Measurements from ENCODE around the gene ALDH1A2. TPM values are rescaled to one million over a fixed set of nuclear protein-coding genes. Genes with fewer than 3 reads are reported as not detected.
A peak's percentile ranks its signal among the peaks of the same experiment; 100 is the strongest.

ALDH1A2 gene
- total RNA-seq, 1 donor from 2014 or later, result 4.0 TPM

- no peak for DNase-seq (ENCODE audit: low read depth, low spot score)
These were observed 119.9 kb downstream of the ALDH1A2 start for GRCh38 chr15:57945616-57946015.

- no peak for DNase-seq (ENCODE audit: low read depth, low spot score)
These were observed 121.6 kb downstream of the ALDH1A2 start for GRCh38 chr15:57943754-57944420.

GRCh38 chr15:57943171-57943570, 122.3 kb downstream of the ALDH1A2 start:
- DNase-seq (ENCODE audit: low read depth, low spot score), result no peak

DNA sequence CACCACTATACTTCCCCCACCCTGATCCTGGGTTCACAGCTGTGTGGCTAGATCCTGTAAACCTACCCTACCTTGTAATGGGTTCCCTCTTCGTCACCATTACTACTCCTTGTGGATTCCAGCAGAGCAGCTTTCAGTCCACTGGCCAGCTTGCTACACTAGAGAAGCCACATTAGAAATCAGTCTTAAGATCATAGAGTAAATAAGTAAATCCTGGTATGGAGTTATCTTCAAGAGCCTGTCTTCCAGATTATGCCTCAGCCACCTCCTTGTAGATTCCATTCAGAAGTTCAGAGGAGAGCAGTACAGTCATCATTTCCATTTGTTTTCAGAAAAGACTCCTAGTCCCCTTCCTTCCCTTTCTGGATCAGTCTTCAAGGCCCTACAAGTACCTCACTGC, 123.7 kb downstream of the ALDH1A2 start:
- DNase-seq (ENCODE audit: low read depth, low spot score), result no peak

GRCh38 chr15:57932348-57932747, 133.2 kb downstream of the ALDH1A2 start:
- DNase-seq (ENCODE audit: low read depth, low spot score), result no peak

DNA sequence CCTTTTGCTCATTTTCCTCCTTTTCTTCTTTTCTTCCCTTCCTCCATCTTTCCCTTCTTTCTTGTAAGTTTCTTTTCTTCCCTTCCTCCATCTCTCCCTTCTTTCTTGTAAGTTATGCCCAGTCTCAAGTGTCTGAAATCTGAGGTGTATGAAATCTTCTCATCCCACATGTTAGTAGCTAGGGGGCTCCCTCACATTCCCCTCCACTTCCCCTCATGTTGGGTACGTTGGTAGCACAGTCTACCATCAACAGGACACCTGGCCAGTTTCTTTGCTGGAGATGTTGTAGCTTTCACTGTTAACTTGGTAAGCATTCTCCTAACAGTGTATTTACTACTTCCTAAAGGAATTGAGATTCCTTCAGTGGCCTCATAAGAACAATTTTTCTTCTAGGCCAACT, 133.9 kb downstream of the ALDH1A2 start:
- no peak for DNase-seq (ENCODE audit: low read depth, low spot score)

DNA sequence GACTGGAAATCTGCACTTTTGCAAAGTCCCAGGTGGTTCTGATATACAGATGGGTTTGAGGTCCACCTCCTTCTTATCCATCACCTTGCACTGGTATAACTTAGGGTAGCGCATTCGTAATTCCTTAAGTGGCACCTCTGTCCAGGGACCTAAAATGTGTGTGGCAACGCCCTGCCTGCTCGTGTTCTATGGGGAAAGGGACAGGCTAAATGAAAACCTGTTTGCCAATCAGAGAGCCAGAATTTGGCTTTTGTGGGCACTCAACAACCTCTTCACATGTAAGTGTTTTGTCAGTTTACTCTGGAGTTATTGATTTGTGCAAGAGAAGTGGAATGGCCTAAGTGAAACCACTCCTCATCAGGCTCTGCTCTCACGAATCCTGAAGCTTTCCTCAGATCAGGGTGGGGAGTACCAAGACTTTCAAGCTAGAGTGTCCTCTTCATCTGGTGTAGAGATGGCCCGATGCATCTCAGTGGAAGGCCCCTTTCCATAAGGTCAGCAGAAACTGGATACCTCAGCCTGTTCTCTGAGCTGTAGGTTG, 138.3 kb downstream of the ALDH1A2 start:
- no peak for DNase-seq (ENCODE audit: low read depth, low spot score)

DNA sequence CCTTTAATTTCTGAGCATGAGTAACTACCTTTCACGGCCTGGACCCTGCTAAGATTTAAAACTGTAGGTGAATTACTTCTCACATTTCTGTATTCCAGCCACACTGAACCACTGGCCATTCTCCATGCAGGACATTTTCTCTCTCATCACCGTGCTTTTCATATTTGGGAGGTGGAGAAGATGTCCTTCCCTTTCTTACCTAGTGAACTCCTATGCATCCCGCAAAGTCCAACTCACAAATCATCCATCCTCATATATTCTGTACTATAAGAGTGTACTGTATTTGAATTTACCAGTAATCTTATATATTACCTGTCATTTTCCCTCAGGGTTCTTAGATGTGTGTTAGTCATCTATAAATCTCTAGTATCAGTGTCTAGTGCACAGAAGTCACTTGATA, 139.9 kb downstream of the ALDH1A2 start:
- no peak for DNase-seq (ENCODE audit: low read depth, low spot score)

- DNase-seq (ENCODE audit: low read depth, low spot score), result no peak
These were observed 140.9 kb downstream of the ALDH1A2 start for GRCh38 chr15:57924598-57924997.

GRCh38 chr15:57923750-57924149, 141.8 kb downstream of the ALDH1A2 start:
- DNase-seq (ENCODE audit: low read depth, low spot score), result peak; percentile 10

DNA sequence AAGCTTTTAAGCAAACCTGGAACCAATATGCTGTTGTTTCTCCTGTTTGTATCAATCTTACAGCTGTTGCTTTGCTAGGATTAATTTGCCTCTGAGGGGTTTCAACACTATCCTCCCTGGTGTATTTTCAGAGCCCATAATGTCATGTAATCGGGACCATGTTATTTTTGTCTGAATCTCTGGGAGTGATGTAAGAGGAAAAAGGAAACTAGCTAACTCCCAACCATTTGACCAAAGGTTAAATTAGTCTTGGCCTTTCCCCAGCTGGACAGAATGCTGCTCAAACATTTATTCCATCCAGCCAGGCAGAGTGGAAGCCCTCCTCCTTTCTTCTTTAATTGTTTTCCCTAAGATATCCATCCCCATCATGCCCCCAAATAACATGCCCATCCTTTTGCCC, 142.2 kb downstream of the ALDH1A2 start:
- DNase-seq (ENCODE audit: low read depth, low spot score), result peak; percentile 37

DNA sequence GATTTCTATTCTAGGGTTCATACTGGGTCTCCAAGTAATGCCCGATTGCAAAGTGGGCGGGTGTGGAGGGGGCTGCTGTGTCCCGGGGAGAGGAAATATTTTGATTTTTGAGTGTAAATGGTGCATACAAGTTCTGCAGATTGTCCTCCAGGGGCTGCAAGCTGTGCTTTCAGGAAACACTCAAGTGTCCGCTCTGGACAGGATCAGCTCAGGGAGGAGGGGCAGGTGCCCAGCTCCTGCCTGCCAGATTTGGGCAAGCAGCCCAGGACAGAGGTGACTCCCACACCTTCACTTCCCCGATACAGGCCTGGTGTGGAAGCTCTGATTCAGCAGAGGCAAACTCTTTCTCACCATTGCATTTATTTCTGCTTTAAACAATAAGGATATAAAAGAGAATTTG, 142.7 kb downstream of the ALDH1A2 start:
- peak; percentile 22 for DNase-seq (ENCODE audit: low read depth, low spot score)

DNA sequence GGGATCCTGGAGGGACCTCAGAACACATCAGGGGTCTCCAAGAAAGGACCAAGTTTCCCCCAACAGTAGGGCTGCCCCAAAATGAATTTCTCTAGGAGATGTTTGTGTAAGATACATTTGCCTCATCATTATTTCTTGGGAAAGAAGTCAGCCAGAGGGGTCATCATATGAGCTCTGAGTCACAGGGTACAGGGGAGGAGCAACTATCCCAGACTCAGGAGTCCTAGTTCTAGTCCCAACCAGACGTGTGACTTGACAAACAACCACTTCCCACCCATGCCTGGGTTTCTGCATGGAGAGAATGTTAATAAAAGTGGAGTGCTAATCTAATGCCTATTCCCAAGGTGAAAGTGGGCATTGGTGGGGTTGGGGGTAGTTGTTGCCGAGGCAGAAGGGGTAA, 144.1 kb downstream of the ALDH1A2 start:
- no peak for DNase-seq (ENCODE audit: low read depth, low spot score)

GRCh38 chr15:57920911-57921310, 144.6 kb downstream of the ALDH1A2 start:
- DNase-seq (ENCODE audit: low read depth, low spot score), result no peak

DNA sequence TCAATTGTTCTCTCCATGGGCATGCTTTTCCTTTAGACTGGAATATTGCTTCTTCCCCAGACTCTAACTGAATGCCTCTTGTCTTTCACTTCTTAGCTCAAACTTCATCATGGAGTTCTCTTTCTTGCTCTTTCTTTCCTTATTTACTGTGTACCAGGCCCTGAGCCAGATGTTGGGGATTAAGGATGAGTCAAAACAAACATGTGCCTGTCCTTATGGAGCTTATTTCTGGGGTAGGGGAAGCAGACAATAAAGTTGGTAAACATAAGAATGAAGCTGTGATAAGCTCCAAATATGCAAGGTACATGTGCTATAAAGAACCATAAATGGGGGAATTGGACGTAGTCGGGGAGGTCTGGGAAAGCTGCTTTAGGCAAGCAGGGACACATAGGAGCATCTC, 145.8 kb downstream of the ALDH1A2 start:
- DNase-seq (ENCODE audit: low read depth, low spot score), result no peak

GRCh38 chr15:57917998-57918397, 147.5 kb downstream of the ALDH1A2 start:
- no peak for DNase-seq (ENCODE audit: low read depth, low spot score)

DNA sequence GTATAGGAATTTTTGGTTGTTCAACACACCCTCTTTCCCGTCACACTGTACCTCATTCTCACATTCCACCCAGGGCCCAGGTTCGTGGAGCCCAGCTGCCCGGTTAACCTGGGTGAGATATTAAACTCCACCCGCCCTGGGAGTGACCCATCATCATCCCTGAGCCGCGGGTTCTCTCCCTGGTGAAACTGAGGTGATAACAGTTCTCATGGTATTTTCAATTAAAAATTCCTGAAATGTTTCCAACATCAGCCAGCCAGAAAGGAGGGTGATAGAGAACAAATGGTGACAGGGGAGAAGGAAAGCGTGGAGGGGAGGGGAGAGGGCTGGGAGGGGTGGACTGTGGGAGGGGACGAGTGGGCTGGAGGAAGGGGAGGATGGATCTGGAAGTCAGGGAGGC, 148.8 kb downstream of the ALDH1A2 start:
- DNase-seq (ENCODE audit: low read depth, low spot score), result no peak

DNA sequence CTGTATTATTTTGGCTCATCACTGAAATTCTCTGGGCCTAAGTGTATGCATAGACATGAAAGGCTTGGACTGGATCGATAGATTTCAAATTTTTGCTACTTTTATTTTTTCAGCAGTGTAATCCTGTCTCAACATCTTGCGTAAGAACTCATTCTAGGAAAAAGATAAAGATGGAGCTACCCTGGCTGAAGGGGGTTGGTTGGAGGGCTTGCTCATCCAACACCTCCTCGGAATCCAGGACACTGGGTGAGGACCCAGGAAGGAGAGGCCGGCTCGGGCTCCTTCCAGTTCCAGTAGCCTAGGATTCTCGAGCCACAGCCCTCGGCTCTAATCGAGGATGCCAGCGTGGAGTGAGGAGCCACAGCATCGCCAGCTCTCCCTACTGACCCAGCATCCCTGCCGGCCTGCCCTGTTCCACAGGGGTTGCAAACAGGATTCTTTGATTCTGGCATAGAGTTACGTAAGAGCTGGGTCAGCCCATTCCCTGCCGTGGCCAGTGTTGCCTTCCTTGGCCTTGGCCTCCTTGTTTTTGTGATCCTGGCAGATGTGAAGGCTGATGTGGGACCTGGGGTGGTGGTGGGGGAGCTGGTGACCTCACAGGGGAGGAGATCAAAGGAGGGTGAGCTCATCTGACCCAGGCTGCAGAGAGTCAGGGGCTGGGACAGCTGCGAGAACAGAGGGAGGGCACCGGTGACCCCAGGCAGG, 149.5 kb downstream of the ALDH1A2 start:
- DNase-seq (ENCODE audit: low read depth, low spot score), result no peak

DNA sequence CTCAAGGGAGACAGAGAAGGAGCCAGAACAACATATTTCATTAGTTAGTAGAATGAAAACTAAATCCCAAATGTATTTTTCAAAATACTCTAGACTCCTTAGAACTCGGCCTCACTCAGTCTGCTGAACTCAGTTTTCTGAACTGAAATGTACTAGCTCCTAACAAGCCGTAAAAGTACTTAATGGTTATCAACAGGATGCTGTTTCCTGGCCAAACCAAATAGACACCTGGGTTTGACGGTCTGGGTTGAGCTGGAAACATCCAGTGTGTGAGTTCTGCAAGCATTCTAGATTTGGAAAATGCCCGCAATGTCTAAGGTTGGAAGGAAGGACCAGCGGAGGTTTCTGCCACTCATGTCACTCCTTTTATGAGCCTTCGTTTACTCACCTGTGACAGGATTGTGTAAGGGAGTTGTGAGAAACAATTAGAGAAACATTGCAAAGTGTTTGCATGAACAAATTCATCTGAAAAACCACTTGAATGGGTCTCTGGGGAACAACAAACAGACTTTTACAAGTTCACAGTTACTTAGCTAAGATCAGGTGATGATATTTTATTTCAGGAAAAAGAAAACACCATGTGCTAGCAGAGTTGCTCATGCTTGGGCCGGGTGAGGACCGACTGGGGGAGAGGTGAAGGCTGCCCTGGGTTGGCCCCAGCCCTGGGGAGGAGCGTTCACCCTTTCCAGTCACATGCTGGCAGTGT, 151.0 kb downstream of the ALDH1A2 start:
- no peak for DNase-seq (ENCODE audit: low read depth, low spot score)

DNA sequence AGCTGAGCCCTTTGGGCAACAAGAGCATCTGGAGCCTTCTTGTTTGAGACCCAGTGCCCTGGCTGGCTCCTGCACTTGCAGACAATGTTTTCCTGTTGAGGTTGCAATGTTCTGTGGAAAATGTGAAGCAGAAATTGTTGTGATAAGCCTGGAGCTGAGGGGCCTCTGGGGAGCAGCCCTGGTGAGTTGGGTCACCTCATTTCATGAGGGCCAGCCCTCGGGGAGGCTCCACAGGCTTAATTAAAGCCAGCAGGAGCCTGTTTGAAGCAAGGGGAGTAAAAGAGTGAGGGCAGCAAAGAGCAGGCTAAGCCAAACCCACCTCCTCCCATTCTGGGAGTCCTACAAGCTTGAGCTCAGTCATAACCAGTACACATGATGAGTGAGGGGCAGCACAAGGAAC, 154.3 kb downstream of the ALDH1A2 start:
- no peak for DNase-seq (ENCODE audit: low read depth, low spot score)

GRCh38 chr15:57910672-57911071, 154.8 kb downstream of the ALDH1A2 start:
- no peak for DNase-seq (ENCODE audit: low read depth, low spot score)

DNA sequence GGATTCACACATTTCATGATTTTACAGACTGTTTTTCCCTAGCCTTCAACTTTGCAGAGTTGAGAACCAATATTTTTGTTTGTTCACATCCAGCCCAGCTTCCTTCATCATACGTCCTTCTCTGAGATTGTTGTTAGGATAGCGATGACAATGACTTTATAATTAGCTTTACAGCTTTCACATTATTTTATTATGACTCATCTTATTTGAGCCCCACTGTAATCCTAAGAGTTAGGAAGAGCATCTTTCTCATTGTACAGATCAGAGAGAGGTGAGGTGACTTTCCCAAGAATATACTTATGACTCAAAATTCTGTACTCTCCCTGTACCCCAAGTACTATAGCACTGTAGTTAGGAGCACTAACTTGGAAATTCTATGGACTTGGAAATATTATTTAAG, 156.1 kb downstream of the ALDH1A2 start:
- no peak for DNase-seq (ENCODE audit: low read depth, low spot score)

Measured in pulmonary artery endothelial cell (primary cell).